HCT116 (cell line): Measurements from ENCODE around the gene PLA2R1. TPM values are rescaled to one million over a fixed set of nuclear protein-coding genes. Genes with fewer than 3 reads are reported as not detected.

Experiments
- ATAC-seq: fragments of 200-7000 bp; cut with Tn5 transposase; 2 replicates; pipeline ENCODE4 v1.9.1; 2020; ENCODE audit warnings: mild to moderate bottlenecking, moderate library complexity
- BruUV-seq: library from RNA; stranded (reverse); fragments of 400-500 nt; replicated peaks from 2 replicates; lab custom pipeline; 2021; lab: Mats Ljungman, UMichigan
- CTCF ChIA-PET: fragments of 300-600 bp; sonication (Branson Sonifier 250); formaldehyde crosslinking; loops from one replicate; lab custom pipeline; 2021; ENCODE audit warnings: antibody characterized with exemption; lab: Charles Lee
- POLR2A ChIA-PET: fragments of 300-600, 350-600 bp; sonication (Branson Sonifier 250); formaldehyde crosslinking; loops from one replicate; lab custom pipeline; 2021; ENCODE audit warnings: antibody characterized with exemption; lab: Charles Lee
- RAD21 ChIA-PET, 2 experiments: fragments of 300-600 bp; sonication (Branson Sonifier 250); formaldehyde crosslinking; loops; one replicate each; lab custom pipeline; 2023; ENCODE audit warnings: low total read pairs in 2 of 2; ENCODE audit not compliant: uncharacterized antibody in 2 of 2, unreplicated experiment in 2 of 2, low non-redundant PET in 1 of 2; lab: Charles Lee
- DNase-seq: peaks from one replicate; pipeline ENCODE4 v3.0.0-alpha.2; 2010; ENCODE audit warnings: low read depth, low spot score
- H2AFZ ChIP-seq: fragments of 200-600 bp; shearing (Covaris generic), sonication (generic); 2 replicates; pipeline ENCODE4 v1.6.1; 2017; ENCODE audit warnings: low read depth, mixed run types, mixed read lengths, antibody characterized with exemption, low read length; ENCODE audit not compliant: poor library complexity, severe bottlenecking
- H3K27ac ChIP-seq: 2 replicates; pipeline ENCODE4 v1.5.1; 2012; ENCODE audit warnings: low read depth, low read length
- H3K27me3 ChIP-seq: fragments of 200-600 bp; sonication (generic); 2 replicates; pipeline ENCODE4 v1.6.1; 2016; ENCODE audit warnings: mixed run types, low read length, mixed read lengths; ENCODE audit not compliant: insufficient read depth
- H3K36me3 ChIP-seq, 2 experiments: fragments of 200-500 bp in 1 of 2; fragments of 200-600 bp in 1 of 2; sonication (Bioruptor generic) in 1 of 2; sonication (generic) in 1 of 2; 2 replicates each; pipeline versions ENCODE4 v1.5.1 to v1.6.1; 2014 to 2016; ENCODE audit warnings: low read length in 2 of 2, inconsistent platforms in 1 of 2, mixed read lengths in 1 of 2, mixed run types in 1 of 2; ENCODE audit not compliant: insufficient read depth in 2 of 2, control insufficient read depth in 1 of 2
- H3K4me1 ChIP-seq, 2 experiments: fragments of 200-600 bp in 1 of 2; sonication (generic) in 1 of 2; 2 replicates each; pipeline versions ENCODE4 v1.5.1 to v1.6.1; 2012 to 2017; ENCODE audit warnings: low read length in 2 of 2, inconsistent platforms in 1 of 2, mild to moderate bottlenecking in 1 of 2, mixed read lengths in 1 of 2, mixed run types in 1 of 2, moderate library complexity in 1 of 2; ENCODE audit not compliant: insufficient read depth in 2 of 2, control insufficient read depth in 1 of 2
- H3K4me2 ChIP-seq: fragments of 200-600 bp; sonication (generic); 2 replicates; pipeline ENCODE4 v1.6.1; 2017; ENCODE audit warnings: mixed run types, low read length, mixed read lengths
- H3K4me3 ChIP-seq, 2 experiments: fragments of 200-600 bp in 1 of 2; sonication (generic) in 1 of 2; replicated peaks in 1 of 2; 2 replicates each; pipeline ENCODE4 v1.5.1; 2011 to 2016; ENCODE audit warnings: low read length in 2 of 2, control low read depth in 1 of 2, low read depth in 1 of 2, mild to moderate bottlenecking in 1 of 2, mixed read lengths in 1 of 2, mixed run types in 1 of 2
- H3K79me2 ChIP-seq: fragments of 200-600 bp; sonication (generic); 2 replicates; pipeline ENCODE4 v1.6.1; 2017; ENCODE audit warnings: mild to moderate bottlenecking, mixed run types, low read length, moderate library complexity, mixed read lengths; ENCODE audit not compliant: insufficient read depth
- H3K9ac ChIP-seq: fragments of 200-600 bp; sonication (generic); 2 replicates; pipeline ENCODE4 v1.6.1; 2016; ENCODE audit warnings: low read length, mixed read lengths
- H3K9me2 ChIP-seq: fragments of 200-600 bp; sonication (generic), shearing (Covaris generic); 2 replicates; pipeline ENCODE4 v1.6.1; 2017; ENCODE audit warnings: mixed run types, mild to moderate bottlenecking, moderate library complexity; ENCODE audit not compliant: insufficient read depth
- H3K9me3 ChIP-seq, 2 experiments: fragments of 200-500 bp in 1 of 2; fragments of 200-600 bp in 1 of 2; sonication (Bioruptor generic) in 1 of 2; sonication (generic) in 1 of 2; 2 replicates each; pipeline ENCODE4 v1.6.1; 2014 to 2017; ENCODE audit warnings: low read length in 2 of 2, mixed read lengths in 2 of 2, inconsistent platforms in 1 of 2, low read depth in 1 of 2, mild to moderate bottlenecking in 1 of 2, mixed run types in 1 of 2, moderate library complexity in 1 of 2; ENCODE audit not compliant: control insufficient read depth in 1 of 2, insufficient read depth in 1 of 2
- H4K20me1 ChIP-seq: fragments of 200-600 bp; sonication (generic), shearing (Covaris generic); 2 replicates; pipeline ENCODE4 v1.6.1; 2017; ENCODE audit warnings: mixed run types, mild to moderate bottlenecking, moderate library complexity; ENCODE audit not compliant: insufficient read depth
- CBX3 ChIP-seq: IDR thresholded peaks from 2 replicates; pipeline ENCODE4 v1.6.1; 2012; ENCODE audit warnings: low read depth
- EGR1 ChIP-seq: IDR thresholded peaks from 2 replicates; pipeline ENCODE4 v1.6.1; 2012; ENCODE audit warnings: low read depth
- ELF1 ChIP-seq: IDR thresholded peaks from 2 replicates; pipeline ENCODE4 v1.6.1; 2012; ENCODE audit warnings: low read depth, borderline replicate concordance
- EZH2 ChIP-seq: fragments of 200-600 bp; sonication (generic); IDR thresholded peaks from 2 replicates; pipeline ENCODE4 v1.6.1; 2017; ENCODE audit warnings: antibody characterized with exemption, mixed run types
- EZH2phosphoT487 ChIP-seq: fragments of 200-600 bp; IDR thresholded peaks from 2 replicates; pipeline ENCODE4 v1.6.1; 2018; ENCODE audit warnings: antibody characterized with exemption, borderline replicate concordance
- FOSL1 ChIP-seq: IDR thresholded peaks from 2 replicates; pipeline ENCODE4 v1.6.1; 2012; ENCODE audit warnings: low read depth
- JUND ChIP-seq: IDR thresholded peaks from 2 replicates; pipeline ENCODE4 v1.6.1; 2012
- POLR2A ChIP-seq: IDR thresholded peaks from 2 replicates; pipeline ENCODE4 v1.7.0; 2011; ENCODE audit warnings: borderline replicate concordance; ENCODE audit not compliant: insufficient read depth, insufficient read length; ENCODE audit errors: extremely low read depth
- POLR2AphosphoS5 ChIP-seq: IDR thresholded peaks from 2 replicates; pipeline ENCODE4 v1.6.1; 2011; ENCODE audit warnings: mild to moderate bottlenecking, low read depth, low read length, moderate library complexity
- SIN3A ChIP-seq: IDR thresholded peaks from 2 replicates; pipeline ENCODE4 v1.6.1; 2012; ENCODE audit warnings: low read depth
- SP1 ChIP-seq: IDR thresholded peaks from 2 replicates; pipeline ENCODE4 v1.6.1; 2012; ENCODE audit warnings: low read depth
- SRF ChIP-seq: IDR thresholded peaks from 2 replicates; pipeline ENCODE4 v1.6.1; 2012; ENCODE audit warnings: low read depth
- YY1 ChIP-seq: IDR thresholded peaks from 2 replicates; pipeline ENCODE4 v1.6.1; 2011; ENCODE audit warnings: low read length, low read depth, moderate library complexity, mild to moderate bottlenecking; ENCODE audit not compliant: insufficient replicate concordance; ENCODE audit errors: extremely low read depth
- ZBTB33 ChIP-seq: IDR thresholded peaks from 2 replicates; pipeline ENCODE4 v1.6.1; 2011; ENCODE audit warnings: mild to moderate bottlenecking, low read length, moderate library complexity; ENCODE audit not compliant: insufficient replicate concordance; ENCODE audit errors: extremely low read depth
- ZFX ChIP-seq: fragments of 450-650 bp; IDR thresholded peaks from 2 replicates; pipeline ENCODE4 v1.6.1; 2017
- ZNF274 ChIP-seq: fragments of 200-500 bp; sonication (Bioruptor generic); IDR thresholded peaks from 2 replicates; pipeline ENCODE4 v1.6.1; 2014; ENCODE audit warnings: mild to moderate bottlenecking, low read depth, low read length, inconsistent platforms
- intact Hi-C: fragments of 100-400 bp; cut with micrococcal nuclease; formaldehyde crosslinking; loops from 2 replicates; pipeline ENCODE4 v1.10.0; 2022
- total RNA-seq: library from RNA; stranded (reverse); gene quantifications from one replicate; pipeline ENCODE4 v1.2.1, GENCODE V29; 2021; ENCODE audit not compliant: unreplicated experiment
- TF ChIP-seq, protein P1 (sequence below): IDR thresholded peaks from 2 replicates; pipeline ENCODE4 v1.6.1; 2012
- TF ChIP-seq, protein P2 (sequence below): IDR thresholded peaks from 2 replicates; pipeline ENCODE4 v1.6.1; 2012

The PLA2R1 gene
- total RNA-seq, 1 experiment from 2014 or later: 0.34 TPM

DNA sequence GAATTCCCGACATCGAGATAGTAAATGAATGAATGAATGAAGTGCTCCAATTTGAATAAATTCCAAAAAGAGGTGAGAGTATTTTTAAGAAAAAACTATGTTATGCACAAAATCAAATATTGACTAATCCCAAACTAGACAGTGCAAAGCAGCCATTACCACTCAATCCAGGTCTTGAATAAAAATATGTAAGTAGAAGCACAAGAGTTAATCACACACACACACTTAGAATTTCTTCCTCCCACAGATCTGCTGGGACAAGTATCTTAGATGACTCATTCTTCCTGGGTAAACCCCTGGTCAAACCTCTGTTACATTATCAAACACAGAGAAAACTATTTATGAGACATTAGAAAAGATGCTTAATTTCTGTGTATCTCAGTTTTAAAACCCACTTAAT lies 102.0 kb downstream of the PLA2R1 start (continued):
- TF ChIP-seq ELF1 (no peak), POLR2A (no peak), EZH2 (no peak), EZH2phosphoT487 (no peak), ZBTB33 (no peak), FOSL1 (peak; percentile 75), SRF (peak; percentile 23; the same call in 1 of the 2 replicates), CBX3 (peak; percentile 69; the same call in 1 of the 2 replicates), SIN3A (no peak), JUND (peak; percentile 75), YY1 (no peak), EGR1 (peak; percentile 46; the same call in 1 of the 2 replicates), POLR2AphosphoS5 (no peak)
- TF ChIP-seq, protein P1, sequence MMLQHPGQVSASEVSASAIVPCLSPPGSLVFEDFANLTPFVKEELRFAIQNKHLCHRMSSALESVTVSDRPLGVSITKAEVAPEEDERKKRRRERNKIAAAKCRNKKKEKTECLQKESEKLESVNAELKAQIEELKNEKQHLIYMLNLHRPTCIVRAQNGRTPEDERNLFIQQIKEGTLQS: 0 out of 2 replicates have a peak, but pooled peaks have one; percentile 8
- TF ChIP-seq, all 23 proteins: peak for 8

- RAD21 ChIA-PET: no interaction called here
- ATAC-seq (no peak), DNase-seq (no peak)
- Histone ChIP-seq H3K79me2 (no peaks in the 10 kb centered on the region), H3K4me2 (no peak overlapping the region), H3K9me2 (no peaks in the 10 kb centered on the region), H4K20me1 (no peaks in the 10 kb centered on the region), H3K4me3 (no peak overlapping the region), H3K9me3 (no peaks in the 10 kb centered on the region), H3K27ac (no peak overlapping the region), H3K4me1 (peaks cover 9 to 21% of the 10 kb centered on the region in 2 experiments), H3K27me3 (no peaks in the 10 kb centered on the region), H3K36me3 (no peaks in the 10 kb centered on the region), H3K9ac (no peak overlapping the region), H2AFZ (no peak overlapping the region)
- POLR2A ChIA-PET: no interaction called here
- CTCF ChIA-PET: interaction anchor here (1.2 kb wide), 1 partner anchor 37 kb away, joined by 3 read pairs; no protein-coding TSS in a partner anchor
- intact Hi-C loops: no loop called here
- BruUV-seq: no TSS peak
- TF ChIP-seq EZH2 (no peak), ZBTB33 (no peak), CBX3 (no peak), ZFX (no peak), YY1 (no peak), SRF (no peak), SP1 (no peak), ZNF274 (no peak), FOSL1 (no peak)
- TF ChIP-seq, protein P1: no peak
- TF ChIP-seq, protein P2, sequence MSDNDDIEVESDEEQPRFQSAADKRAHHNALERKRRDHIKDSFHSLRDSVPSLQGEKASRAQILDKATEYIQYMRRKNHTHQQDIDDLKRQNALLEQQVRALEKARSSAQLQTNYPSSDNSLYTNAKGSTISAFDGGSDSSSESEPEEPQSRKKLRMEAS: no peak
These were observed 103.3 kb downstream of the PLA2R1 start for GRCh38 chr2:159959136-159959535.
